ENCODE data around the gene GRIN2A. TPM values are rescaled to one million over a fixed set of nuclear protein-coding genes. Genes with fewer than 3 reads are reported as not detected.

GRIN2A gene
- total RNA-seq, 1 donor from 2014 or later, result 7.8 TPM

DNA sequence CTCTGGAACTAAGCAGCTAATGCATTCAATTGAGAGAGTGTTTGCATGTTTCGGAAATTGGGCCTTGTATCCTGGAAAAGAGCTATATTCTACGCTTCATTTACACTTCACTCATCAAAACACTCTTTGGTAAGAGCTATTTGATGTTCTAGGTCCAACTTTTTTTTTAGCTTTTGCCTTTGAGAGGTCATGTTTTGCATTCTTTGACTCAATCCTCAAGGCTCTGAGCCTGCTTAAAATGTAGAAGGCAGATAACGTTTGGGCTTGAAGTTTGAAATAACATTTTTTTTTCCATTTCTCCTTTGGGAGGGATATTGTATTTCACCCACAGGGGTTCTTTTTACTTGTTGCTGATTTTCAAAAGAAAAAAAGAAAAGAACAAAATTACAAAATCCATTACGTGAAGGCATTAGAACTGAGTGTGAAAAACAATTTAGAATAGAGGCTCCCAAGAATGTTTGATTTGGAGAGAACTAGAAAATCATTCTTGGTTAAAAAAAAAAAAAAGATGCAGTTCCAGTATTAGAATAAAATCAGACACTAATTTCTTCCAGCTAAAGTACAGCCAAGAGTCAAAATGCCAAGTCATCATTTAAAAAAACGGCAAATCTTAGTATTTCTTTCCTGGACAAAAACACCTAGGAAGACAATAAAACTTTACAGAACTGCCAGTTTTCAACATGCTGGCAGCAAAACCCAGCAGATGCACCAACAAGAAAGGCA, 268.5 kb downstream of the GRIN2A start:
- H3K4me1 ChIP-seq, result peaks cover 6 to 8% of the 10 kb centered on the region in 2 donors
- H3K9me3 ChIP-seq, result no peaks in the 10 kb centered on the region
- no peaks in the 10 kb centered on the region for H3K27me3 ChIP-seq
- H3K27ac ChIP-seq, result peak overlapping the region; percentile 48 to 53
- intact Hi-C loops (cut with DNase I), result no loop called here
- no peak overlapping the region for H3K4me3 ChIP-seq
- TF ChIP-seq, protein P1, sequence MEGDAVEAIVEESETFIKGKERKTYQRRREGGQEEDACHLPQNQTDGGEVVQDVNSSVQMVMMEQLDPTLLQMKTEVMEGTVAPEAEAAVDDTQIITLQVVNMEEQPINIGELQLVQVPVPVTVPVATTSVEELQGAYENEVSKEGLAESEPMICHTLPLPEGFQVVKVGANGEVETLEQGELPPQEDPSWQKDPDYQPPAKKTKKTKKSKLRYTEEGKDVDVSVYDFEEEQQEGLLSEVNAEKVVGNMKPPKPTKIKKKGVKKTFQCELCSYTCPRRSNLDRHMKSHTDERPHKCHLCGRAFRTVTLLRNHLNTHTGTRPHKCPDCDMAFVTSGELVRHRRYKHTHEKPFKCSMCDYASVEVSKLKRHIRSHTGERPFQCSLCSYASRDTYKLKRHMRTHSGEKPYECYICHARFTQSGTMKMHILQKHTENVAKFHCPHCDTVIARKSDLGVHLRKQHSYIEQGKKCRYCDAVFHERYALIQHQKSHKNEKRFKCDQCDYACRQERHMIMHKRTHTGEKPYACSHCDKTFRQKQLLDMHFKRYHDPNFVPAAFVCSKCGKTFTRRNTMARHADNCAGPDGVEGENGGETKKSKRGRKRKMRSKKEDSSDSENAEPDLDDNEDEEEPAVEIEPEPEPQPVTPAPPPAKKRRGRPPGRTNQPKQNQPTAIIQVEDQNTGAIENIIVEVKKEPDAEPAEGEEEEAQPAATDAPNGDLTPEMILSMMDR (IDR thresholded peaks at IDR 0.05), result no peak
- H3K36me3 ChIP-seq, result no peaks in the 10 kb centered on the region
- no peak for DNase-seq (ENCODE audit: low spot score in 2 of 2)

DNA sequence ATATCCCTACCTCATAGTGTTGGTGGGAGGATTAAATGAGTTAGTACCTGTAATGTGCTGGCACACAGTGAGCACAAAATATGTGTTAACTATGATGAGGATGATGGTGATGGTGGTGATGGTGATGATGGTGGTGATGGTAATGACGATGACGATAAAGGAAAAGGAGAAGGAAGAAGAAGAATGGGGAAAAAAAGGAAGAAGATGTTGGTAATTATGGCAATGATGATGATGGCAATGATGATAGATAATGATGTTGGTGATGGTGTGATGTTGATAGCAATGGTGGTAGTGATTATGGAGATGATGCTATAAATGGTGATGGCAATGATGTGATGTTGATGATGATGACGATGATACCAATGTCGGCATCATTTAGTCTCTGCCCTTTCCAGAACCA, 270.2 kb downstream of the GRIN2A start:
- H3K36me3 ChIP-seq, result no peaks in the 10 kb centered on the region
- no peak overlapping the region for H3K4me3 ChIP-seq
- H3K27ac ChIP-seq, result no peak overlapping the region
- peaks cover 6 to 12% of the 10 kb centered on the region in 2 donors for H3K4me1 ChIP-seq
- intact Hi-C loops (cut with DNase I), result no loop called here
- no peaks in the 10 kb centered on the region for H3K9me3 ChIP-seq
- H3K27me3 ChIP-seq, result no peaks in the 10 kb centered on the region
- TF ChIP-seq, protein P1 (IDR thresholded peaks at IDR 0.05), result no peak
- no peak for DNase-seq (ENCODE audit: low spot score in 2 of 2)

DNA sequence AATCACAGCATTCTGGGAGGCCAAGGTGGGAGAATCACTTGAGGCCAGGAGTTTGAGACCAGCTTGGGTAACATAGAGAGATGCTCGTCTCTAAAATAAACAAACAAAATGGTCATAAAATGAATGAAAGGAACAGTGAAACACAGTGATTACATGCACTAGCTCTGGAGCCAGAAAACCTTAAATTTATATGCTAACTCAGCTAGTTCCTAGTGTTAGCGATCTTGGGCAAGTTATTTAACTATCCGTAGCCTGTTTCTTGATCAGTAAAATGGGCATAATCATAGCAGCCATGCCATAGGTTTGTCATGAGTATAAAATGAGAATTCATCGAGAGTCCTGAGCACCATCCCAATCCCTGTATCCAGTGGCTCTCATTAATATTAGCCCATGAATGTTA, 271.0 kb downstream of the GRIN2A start:
- Histone ChIP-seq H3K4me3 (no peak overlapping the region), H3K4me1 (peaks cover 6 to 12% of the 10 kb centered on the region in 2 donors), H3K27ac (no peak overlapping the region), H3K9me3 (no peaks in the 10 kb centered on the region), H3K36me3 (no peaks in the 10 kb centered on the region), H3K27me3 (no peaks in the 10 kb centered on the region)
- intact Hi-C loops (cut with DNase I), result no loop called here
- TF ChIP-seq, protein P1 (IDR thresholded peaks at IDR 0.05), result no peak
- DNase-seq (ENCODE audit: low spot score in 2 of 2), result no peak

DNA sequence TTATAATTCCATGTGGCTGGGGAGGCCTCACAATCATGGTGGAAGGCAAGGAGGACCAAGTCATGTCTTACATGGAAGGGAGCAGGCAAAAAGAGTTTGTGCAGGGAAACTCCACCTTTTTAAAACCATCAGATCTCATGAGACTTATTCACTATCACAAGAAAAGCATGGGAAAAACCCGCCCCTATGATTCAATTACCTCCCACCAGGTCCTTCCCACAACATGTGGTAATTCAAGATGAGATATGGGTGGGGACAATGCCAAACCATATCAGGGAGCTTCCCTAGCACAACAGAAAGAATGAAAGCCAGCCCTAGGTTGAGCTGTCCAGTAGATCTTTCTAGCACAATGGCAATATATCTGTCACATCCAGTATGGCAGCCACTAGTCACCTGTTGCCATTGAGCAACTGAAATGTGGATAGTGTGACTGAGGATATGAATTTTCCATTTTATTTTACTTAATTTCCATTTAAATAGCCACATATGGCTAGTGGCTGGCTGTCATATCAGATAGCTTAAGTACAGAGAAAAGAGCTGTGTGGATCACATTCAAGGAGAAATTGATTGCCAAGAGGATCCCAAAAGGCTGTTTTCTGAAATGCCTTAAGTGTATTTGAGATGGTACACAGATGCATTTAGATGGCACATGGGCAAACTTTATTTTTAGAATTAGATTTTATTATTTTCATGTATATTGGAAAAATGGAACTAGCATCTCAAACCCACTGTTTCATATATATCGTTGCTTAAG, 273.0 kb downstream of the GRIN2A start:
- intact Hi-C loops (cut with DNase I), result no loop called here

DNA sequence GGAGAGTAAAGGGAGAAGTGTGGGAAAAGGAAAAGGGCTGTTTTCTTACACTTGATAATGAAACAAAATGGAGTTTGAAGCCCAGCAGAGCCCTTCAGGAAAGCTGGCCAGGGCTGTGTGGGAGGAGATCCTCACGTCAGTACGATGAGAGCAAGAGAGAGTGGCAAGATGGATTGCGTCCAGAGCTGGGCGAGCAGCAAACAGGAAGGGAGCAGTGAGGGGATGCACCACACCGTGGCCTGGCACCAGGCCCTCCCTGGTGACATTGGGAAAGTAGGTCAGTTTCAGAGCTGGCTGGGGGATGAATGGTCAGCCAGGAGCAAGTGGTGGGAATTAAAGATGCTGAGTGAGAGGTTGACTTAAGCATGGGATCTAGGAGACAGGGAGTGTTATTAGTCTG, 273.6 kb downstream of the GRIN2A start:
- Histone ChIP-seq H3K4me1 (peaks cover 0 to 12% of the 10 kb centered on the region in 2 donors), H3K4me3 (no peak overlapping the region), H3K27me3 (no peaks in the 10 kb centered on the region), H3K27ac (no peak overlapping the region), H3K36me3 (no peaks in the 10 kb centered on the region), H3K9me3 (no peaks in the 10 kb centered on the region)
- DNase-seq (ENCODE audit: low spot score in 2 of 2), result no peak
- TF ChIP-seq, protein P1 (IDR thresholded peaks at IDR 0.05), result no peak
- intact Hi-C loops (cut with DNase I), result no loop called here

More for the DNA sequence above, 273.0 kb downstream of the GRIN2A start:
- no peaks in the 10 kb centered on the region for H3K36me3 ChIP-seq
- no peak overlapping the region for H3K27ac ChIP-seq
- no peaks in the 10 kb centered on the region for H3K27me3 ChIP-seq
- no peaks in the 10 kb centered on the region for H3K9me3 ChIP-seq
- peaks cover 3 to 12% of the 10 kb centered on the region in 2 donors for H3K4me1 ChIP-seq
- no peak for DNase-seq (ENCODE audit: low spot score in 2 of 2)
- no peak overlapping the region for H3K4me3 ChIP-seq
- TF ChIP-seq, protein P1 (IDR thresholded peaks at IDR 0.05), result no peak
